Measurements from ENCODE around the gene CDC16.
"Not testable (repeated sequence)": the region's sequence is repeated elsewhere in the genome, so short reads cannot be mapped to it uniquely, and the experiment has no call there.

GRCh38 chr13:114199526-114199925, 35.2 kb upstream of the CDC16 start:
- TF ChIP-seq POLR2A, TAF1 (IDR thresholded peaks at IDR 0.05; ENCODE audit: low read depth, low read length): not testable (repeated sequence)

Data from GM12891 (cell line).